ENCODE measurements around the gene HILPDA.

Gene HILPDA, protein sequence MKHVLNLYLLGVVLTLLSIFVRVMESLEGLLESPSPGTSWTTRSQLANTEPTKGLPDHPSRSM

DNA sequence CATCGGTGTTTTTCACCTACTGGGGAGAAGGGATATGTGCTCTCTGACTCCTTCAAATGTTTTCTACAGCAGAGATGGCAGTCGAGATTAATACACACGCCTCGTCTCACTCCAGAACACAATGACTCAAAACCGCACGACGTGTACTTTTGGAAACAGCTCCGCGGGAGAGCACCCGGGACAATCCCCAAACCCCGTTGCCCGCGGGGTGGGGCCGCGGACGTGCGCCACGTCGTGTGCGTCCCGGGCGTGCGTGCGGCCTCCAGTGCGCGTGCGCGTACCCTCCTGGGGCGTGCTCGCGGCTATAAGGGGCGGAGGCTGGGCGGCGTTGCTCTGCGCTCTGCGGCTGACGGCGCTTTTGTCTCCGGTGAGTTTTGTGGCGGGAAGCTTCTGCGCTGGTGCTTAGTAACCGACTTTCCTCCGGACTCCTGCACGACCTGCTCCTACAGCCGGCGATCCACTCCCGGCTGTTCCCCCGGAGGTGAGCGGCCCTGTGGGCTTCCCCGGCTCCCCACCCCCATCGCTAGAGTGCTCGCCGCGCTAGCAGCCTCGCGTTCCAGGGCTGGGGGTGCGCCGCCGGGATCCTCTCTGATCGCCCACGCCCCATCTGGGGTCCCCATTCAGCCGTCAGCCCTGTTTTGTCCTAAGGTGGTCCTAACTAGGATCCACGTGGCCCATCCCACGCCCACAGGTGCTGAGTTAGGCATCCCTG lies at the start of gene HILPDA:
TSS of gene HILPDA (plus strand) at position 336 of the 712 bp plus-strand sequence. CDS start 1,391 bp downstream, outside the sequence.
- Histone ChIP-seq H3K27ac (ENCODE audit: low read length) (peak within 1 kb of the TSS; percentile 78), H3K36me3 (ENCODE audit: control insufficient read depth, low read depth, low read length) (peaks cover 15% of the 10 kb centered on the region)

DNA sequence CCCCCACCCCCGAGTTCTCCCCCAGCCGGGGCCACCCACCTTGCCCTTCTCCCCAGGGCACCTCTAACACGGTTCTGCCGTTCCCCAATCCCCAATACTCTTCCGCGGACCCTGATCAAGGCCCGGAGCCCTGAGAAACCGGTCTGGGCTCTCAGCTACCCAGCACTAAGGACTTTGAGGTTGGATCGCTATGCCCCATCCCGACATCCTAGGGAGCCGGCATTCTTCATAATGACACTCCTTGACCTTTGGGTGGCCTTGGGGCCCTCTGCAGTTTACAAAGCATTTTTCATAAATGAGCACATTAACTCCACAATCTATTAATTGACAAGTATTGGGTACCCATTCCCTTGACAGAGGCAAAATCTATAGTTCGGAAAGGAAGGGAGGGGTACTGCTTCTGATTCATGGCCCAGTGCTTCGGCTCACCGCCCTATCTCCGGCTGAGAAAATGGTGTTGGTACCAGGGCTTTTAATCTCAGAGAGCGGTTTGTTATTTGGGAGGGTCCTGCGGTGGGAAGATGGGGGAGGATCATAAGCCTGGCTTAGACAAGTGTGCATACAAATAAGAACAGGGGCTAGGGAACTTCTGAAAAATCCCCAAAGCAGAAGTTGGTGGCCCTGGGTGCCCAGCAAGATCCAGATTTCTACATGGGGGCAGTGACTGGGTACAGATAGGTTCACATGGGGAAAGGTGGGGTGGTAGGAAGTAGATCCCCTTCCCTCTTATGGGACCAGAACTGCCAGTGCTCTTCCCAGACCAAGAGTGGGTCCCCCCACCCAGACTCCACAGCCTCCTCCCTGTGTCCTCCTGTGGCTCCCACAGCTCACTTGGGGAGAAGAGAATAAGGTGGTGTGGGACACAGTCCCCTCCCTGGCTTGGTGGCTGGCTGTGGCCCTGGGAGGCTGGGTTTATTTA lies 49.1 kb upstream of the HILPDA start:
- H3K4me3 ChIP-seq (ENCODE audit: low read length), result peak overlapping the region; percentile 36
- peaks cover 18% of the 10 kb centered on the region for H3K4me1 ChIP-seq (ENCODE audit: control insufficient read depth, low read depth, low read length)

More for the DNA sequence above, at the start of gene HILPDA:
- Histone ChIP-seq H3K4me3 (ENCODE audit: low read length) (peak within 1 kb of the TSS; percentile 98), H3K4me1 (ENCODE audit: control insufficient read depth, low read depth, low read length) (peaks cover 18% of the 10 kb centered on the region), H3K27me3 (ENCODE audit: control insufficient read depth, insufficient read depth, low read length) (peaks cover 7% of the 10 kb centered on the region), H3K9ac (ENCODE audit: low read length) (peak within 1 kb of the TSS; percentile 96), H3K9me3 (ENCODE audit: control insufficient read depth, low read depth, low read length) (no peaks in the 10 kb centered on the region)

DNA sequence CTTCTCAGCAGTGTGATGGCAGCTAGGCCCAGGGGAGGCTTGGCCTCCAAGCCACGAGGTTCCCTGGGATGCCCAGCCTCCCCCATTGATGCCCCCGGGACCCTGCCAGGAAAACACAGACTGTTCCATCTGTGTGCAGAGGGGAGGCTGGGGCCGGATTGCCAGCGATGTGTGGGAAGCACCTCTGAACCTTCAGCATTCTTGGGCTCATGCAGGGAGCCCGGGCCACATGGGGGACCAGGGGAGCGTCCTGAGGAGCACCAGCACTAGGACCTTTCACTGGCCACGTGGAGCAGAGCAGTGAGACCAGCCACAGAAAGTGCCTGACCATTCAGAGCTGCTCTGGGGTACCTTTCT lies 48.5 kb upstream of the HILPDA start:
- Histone ChIP-seq H3K27ac (ENCODE audit: low read length) (no peak overlapping the region), H3K9ac (ENCODE audit: low read length) (no peak overlapping the region), H3K9me3 (ENCODE audit: control insufficient read depth, low read depth, low read length) (no peaks in the 10 kb centered on the region), H3K27me3 (ENCODE audit: control insufficient read depth, insufficient read depth, low read length) (peaks cover 75% of the 10 kb centered on the region), H3K4me3 (ENCODE audit: low read length) (no peak overlapping the region), H3K4me1 (ENCODE audit: control insufficient read depth, low read depth, low read length) (peaks cover 18% of the 10 kb centered on the region), H3K36me3 (ENCODE audit: control insufficient read depth, low read depth, low read length) (no peaks in the 10 kb centered on the region)

More for the DNA sequence above, 49.1 kb upstream of the HILPDA start:
- Histone ChIP-seq H3K9ac (ENCODE audit: low read length) (no peak overlapping the region), H3K27me3 (ENCODE audit: control insufficient read depth, insufficient read depth, low read length) (peaks cover 68% of the 10 kb centered on the region), H3K27ac (ENCODE audit: low read length) (no peak overlapping the region), H3K36me3 (ENCODE audit: control insufficient read depth, low read depth, low read length) (no peaks in the 10 kb centered on the region), H3K9me3 (ENCODE audit: control insufficient read depth, low read depth, low read length) (no peaks in the 10 kb centered on the region)

DNA sequence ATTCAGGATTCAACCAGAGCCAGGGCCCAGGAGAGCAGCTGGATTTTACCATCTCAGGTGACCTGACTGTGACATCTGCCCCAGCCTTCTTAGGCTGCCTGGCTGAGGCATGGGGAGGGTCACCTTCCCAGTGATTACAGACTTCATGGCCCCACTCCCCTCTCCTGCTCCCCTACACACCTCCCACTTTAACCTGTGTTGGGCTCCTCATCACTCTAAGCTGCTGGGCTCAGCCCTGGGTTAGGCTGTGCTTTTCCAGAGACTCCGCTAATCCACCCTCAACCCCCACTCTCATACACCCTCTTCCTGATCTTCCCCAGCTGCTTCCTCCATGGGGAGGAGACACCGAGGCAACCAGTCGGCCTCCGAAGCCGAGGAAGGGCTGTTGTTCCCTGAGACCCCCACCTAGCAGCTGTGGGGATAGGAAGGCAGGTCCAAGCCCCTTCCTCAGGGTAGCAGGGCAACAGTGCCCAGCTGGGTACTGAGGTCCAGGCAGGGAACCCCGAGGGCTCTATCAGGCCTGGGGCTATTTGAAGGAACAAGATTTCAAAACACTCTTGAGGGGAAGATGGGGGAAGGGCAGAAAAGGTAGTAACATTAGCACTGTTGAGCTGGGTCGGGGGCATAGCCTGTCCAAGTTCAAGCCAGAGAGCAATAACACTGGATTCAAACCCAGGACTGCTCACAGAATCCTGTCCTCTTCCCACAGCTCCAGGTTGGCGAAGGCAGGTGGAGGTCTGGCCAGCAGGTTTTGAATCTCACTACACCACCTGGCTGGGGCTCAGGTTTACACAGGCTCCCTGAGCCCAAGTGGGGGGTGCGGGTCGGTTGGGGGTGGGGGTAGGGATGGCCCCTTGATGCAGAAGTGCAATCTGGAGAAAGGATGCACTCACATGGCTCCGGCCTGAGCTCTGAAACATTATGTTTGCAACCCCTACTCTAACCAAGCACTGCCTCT lies 47.6 kb upstream of the HILPDA start:
- Histone ChIP-seq H3K9me3 (ENCODE audit: control insufficient read depth, low read depth, low read length) (no peaks in the 10 kb centered on the region), H3K27ac (ENCODE audit: low read length) (no peak overlapping the region), H3K9ac (ENCODE audit: low read length) (no peak overlapping the region), H3K36me3 (ENCODE audit: control insufficient read depth, low read depth, low read length) (no peaks in the 10 kb centered on the region), H3K4me3 (ENCODE audit: low read length) (no peak overlapping the region), H3K27me3 (ENCODE audit: control insufficient read depth, insufficient read depth, low read length) (peaks cover 75% of the 10 kb centered on the region), H3K4me1 (ENCODE audit: control insufficient read depth, low read depth, low read length) (peaks cover 18% of the 10 kb centered on the region)

DNA sequence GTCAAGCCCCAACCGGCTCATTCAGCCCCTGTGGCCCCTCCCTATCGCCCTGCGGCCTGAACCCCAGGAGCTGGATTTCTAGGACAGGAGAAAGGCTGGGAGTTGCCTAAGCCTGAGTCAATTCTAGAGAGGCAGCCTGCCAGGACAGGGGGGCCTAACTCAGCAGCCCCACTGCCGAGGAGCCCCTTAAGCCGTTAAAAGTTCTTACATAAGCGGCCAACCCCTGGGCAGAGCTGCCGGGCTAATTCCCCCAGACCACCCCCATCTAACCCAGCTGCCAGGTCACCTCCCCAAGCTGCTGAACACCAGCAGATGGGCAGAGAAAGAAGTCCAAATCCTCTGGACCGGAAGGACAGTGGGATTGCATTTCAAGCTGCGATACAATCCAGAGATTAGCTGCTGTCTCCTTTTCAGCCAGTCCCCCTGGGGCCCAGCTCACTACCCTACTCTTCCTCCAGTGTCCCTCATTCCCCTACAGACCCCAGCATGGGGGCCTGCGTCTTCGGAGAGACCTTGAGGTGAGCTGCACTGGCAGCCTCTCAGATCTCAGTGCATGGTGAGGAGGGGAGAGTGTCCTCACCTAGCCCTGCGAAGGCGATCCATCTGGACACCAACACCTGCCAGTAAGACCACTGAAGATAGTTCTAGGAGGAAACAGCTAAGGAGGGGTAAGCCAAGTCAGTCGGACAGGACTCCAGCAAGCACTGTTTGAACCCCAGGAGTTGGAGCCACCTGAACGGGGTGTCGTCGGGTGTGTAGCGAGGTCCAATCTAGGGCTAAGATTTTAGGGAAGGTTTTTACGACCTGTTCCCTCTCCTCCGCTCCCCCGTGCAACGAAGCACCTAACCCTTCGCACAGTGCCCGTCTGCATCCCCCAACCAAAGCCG lies 46.7 kb upstream of the HILPDA start:
- Histone ChIP-seq H3K27me3 (ENCODE audit: control insufficient read depth, insufficient read depth, low read length) (peaks cover 75% of the 10 kb centered on the region), H3K27ac (ENCODE audit: low read length) (no peak overlapping the region), H3K9ac (ENCODE audit: low read length) (no peak overlapping the region), H3K4me3 (ENCODE audit: low read length) (peak overlapping the region; percentile 73), H3K36me3 (ENCODE audit: control insufficient read depth, low read depth, low read length) (no peaks in the 10 kb centered on the region), H3K9me3 (ENCODE audit: control insufficient read depth, low read depth, low read length) (no peaks in the 10 kb centered on the region), H3K4me1 (ENCODE audit: control insufficient read depth, low read depth, low read length) (peaks cover 18% of the 10 kb centered on the region)

DNA sequence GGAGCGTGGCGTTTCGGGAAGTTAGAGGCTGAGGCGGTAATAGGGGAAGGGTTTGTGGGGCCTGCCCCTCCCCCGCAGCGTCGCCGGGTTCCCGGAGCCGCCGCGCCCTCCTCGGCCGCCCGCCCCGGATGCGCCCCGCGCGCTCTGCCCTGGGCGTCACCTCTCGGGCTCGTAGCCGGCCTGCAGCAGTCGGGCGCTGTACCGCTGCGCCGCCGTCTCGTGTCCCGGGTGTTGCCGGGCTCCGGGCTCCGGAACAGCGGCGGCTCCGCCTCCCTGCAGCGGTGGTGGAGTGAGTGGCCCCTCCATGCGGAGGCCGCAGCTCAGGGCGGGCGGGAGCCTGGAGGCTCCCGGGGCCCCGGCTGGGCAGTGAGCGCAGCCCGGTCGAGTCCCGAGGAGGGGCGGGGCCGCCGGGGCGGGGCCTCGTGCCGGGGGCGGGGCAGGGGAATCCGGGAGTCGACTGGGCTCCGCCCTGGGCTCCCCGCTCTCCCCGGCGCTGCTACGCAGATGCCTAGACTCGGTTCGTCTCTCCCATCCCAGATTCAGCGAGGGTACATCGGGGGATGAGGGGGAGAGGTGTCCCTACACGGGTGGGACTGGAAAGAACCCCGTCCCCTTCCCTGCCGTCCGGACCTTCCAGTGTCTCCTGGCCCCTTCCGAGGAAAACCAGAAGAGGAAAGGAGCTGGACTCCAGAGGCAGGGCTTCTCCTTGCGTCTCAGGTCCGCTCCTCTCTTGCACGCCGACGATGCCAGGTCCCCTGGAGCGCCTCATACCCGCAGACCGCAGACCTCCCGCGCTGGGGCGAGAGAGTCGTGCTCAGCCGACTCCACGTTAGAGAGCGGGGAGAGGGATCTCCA lies 45.9 kb upstream of the HILPDA start, which contains the start of gene IMPDH1:
TSS of gene IMPDH1 (minus strand) at position 387 of the 855 bp plus-strand sequence. CDS start at position 306, 81 bp downstream.
- Histone ChIP-seq H3K36me3 (ENCODE audit: control insufficient read depth, low read depth, low read length) (no peaks in the 10 kb centered on the region), H3K27me3 (ENCODE audit: control insufficient read depth, insufficient read depth, low read length) (peaks cover 67% of the 10 kb centered on the region), H3K4me1 (ENCODE audit: control insufficient read depth, low read depth, low read length) (peaks cover 12% of the 10 kb centered on the region)

DNA sequence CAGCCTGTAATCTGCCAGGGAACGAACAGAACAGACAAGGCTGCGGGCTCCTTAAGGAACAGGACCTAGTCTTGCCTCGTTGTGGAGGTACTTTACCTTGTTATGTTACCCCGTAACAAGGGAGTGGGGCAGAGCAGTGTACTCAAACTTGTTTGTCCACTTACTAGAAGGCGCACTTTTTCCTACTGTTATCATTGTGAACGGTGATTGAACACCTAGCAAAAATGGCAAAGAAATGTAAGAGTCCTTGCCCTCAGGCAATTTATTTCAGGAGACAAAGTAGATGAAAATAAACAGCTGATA lies 45.3 kb upstream of the HILPDA start:
- Histone ChIP-seq H3K4me1 (ENCODE audit: control insufficient read depth, low read depth, low read length) (peaks cover 12% of the 10 kb centered on the region), H3K27ac (ENCODE audit: low read length) (no peak overlapping the region), H3K36me3 (ENCODE audit: control insufficient read depth, low read depth, low read length) (no peaks in the 10 kb centered on the region), H3K9me3 (ENCODE audit: control insufficient read depth, low read depth, low read length) (no peaks in the 10 kb centered on the region), H3K9ac (ENCODE audit: low read length) (peak overlapping the region; percentile 51), H3K4me3 (ENCODE audit: low read length) (peak overlapping the region; percentile 73), H3K27me3 (ENCODE audit: control insufficient read depth, insufficient read depth, low read length) (peaks cover 61% of the 10 kb centered on the region)

More for the DNA sequence above, 45.9 kb upstream of the HILPDA start, which contains the start of gene IMPDH1:
- Histone ChIP-seq H3K9me3 (ENCODE audit: control insufficient read depth, low read depth, low read length) (no peaks in the 10 kb centered on the region), H3K4me3 (ENCODE audit: low read length) (peak within 1 kb of the TSS; percentile 73), H3K9ac (ENCODE audit: low read length) (peak within 1 kb of the TSS; percentile 51), H3K27ac (ENCODE audit: low read length) (no peak within 1 kb of the TSS)

DNA sequence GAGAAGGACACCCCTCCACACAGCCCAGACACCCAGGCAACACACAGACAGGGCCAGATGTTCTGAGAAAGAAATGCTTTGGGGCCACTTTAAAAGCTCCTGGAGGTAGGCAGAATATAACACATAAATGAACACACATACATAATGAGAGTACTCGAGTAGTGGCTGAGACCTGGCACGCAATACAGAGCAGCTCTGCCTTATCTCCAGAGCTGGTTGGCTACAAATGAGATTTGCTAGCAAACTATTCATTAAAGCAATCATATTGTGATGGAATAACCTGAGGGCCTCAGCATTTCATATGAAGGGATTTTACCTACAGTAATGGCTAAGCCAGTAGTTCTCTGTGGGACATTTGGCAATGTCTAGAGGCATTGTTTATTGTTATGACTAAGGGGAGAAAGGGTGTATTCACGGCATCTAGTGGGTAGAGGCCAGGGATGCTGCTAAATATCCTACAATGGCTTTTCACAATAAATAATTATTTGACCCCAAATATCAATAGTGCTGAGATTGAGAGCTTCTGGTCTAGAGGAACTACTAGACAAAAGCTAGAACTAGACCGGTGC lies 40.4 kb upstream of the HILPDA start:
- H3K27ac ChIP-seq (ENCODE audit: low read length), result no peak overlapping the region
- peaks cover 3% of the 10 kb centered on the region for H3K4me1 ChIP-seq (ENCODE audit: control insufficient read depth, low read depth, low read length)
- H3K4me3 ChIP-seq (ENCODE audit: low read length), result no peak overlapping the region
- H3K36me3 ChIP-seq (ENCODE audit: control insufficient read depth, low read depth, low read length), result no peaks in the 10 kb centered on the region
- H3K9me3 ChIP-seq (ENCODE audit: control insufficient read depth, low read depth, low read length), result no peaks in the 10 kb centered on the region
- H3K9ac ChIP-seq (ENCODE audit: low read length), result no peak overlapping the region
- peaks cover 20% of the 10 kb centered on the region for H3K27me3 ChIP-seq (ENCODE audit: control insufficient read depth, insufficient read depth, low read length)

DNA sequence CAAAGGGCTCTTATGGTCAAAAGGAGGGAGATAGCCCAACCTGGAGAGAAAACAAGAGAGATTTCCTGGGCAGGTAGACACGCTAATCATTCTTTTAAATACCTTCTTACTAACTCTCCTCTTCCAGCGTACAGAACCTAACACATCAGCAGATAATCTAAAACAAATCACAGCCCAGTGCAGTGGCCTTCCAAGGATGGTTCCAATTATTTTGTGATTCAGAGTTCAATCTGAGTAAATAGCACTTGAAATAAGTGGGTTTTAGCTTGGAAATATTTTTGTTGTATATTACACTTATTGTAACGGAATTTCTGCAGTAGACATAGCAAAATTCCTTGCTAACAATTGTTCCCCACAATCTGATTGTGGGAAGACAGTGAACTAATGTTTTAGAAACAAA lies 38.6 kb upstream of the HILPDA start:
- Histone ChIP-seq H3K9me3 (ENCODE audit: control insufficient read depth, low read depth, low read length) (no peaks in the 10 kb centered on the region), H3K27me3 (ENCODE audit: control insufficient read depth, insufficient read depth, low read length) (peaks cover 2% of the 10 kb centered on the region), H3K36me3 (ENCODE audit: control insufficient read depth, low read depth, low read length) (no peaks in the 10 kb centered on the region), H3K4me1 (ENCODE audit: control insufficient read depth, low read depth, low read length) (no peaks in the 10 kb centered on the region), H3K9ac (ENCODE audit: low read length) (no peak overlapping the region), H3K27ac (ENCODE audit: low read length) (no peak overlapping the region), H3K4me3 (ENCODE audit: low read length) (no peak overlapping the region)

All from iPS-18a (cell line).